GM18861 (cell line): ENCODE data around the gene HOXC9.

Experiments
- ATAC-seq: cut with Tn5 transposase; IDR thresholded peaks from one replicate; pipeline ENCODE4 v1.9.1; 2021; ENCODE audit not compliant: unreplicated experiment

HOXC9 gene

DNA sequence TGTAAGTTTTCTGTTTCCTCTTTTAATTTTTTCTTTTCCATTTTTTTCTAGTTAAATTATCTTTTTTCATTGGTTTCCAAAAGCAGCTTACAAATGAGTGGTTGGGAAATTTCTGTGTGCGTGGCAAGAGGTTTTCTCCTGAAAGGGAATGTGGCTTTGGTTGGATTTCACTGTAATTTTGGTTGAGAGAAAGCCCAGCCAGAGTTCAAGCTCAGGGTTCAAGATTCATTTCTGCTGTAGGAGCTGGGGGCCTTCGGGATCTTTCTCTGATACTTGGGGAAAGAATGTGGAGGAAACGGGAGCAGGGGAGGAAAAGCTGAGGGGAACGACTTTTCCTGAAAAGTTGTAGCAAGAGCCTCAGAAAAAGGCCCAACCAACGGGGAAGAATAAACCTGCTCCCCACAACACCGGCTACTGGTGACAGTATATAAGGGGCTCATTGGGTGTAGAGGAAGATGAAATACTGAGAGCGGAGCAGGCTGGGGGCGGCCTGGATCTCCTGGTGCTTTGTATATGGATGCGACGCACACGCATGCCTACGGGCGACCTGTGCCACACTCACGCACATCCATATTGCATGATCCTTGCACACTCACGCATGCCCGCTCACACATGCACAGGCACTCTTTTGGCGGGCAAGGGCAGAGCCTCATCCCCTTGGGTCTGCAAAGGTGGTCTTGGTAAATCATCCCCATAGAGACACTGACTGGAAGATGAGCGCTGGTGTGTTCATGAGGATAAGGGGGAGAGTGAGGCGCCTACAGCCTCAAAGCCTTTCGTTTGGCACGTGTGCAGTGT, 13.1 kb upstream of the HOXC9 start:
- no peak for ATAC-seq

DNA sequence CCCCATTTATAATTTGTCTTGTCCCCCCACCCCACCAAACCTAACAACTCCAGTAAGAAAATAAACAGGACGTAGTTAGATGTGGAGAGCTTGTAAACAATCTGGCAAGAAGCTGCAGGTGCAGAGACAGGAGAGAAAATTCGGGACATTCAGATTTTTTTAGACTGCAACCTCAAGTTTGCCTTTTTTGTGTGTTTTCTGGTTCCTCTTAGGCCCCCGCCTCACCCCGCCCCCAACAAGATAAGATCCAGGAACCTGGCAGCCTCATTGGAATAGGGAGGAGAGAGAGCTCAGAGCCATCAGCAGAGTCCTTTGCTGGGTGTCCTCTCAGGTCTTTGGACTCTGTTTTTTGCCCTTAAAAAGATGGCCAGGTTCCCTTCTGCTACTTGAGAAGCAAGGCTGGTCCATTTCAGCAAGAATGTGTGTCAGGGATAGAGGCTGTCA, 12.2 kb upstream of the HOXC9 start:
- no peak for ATAC-seq

DNA sequence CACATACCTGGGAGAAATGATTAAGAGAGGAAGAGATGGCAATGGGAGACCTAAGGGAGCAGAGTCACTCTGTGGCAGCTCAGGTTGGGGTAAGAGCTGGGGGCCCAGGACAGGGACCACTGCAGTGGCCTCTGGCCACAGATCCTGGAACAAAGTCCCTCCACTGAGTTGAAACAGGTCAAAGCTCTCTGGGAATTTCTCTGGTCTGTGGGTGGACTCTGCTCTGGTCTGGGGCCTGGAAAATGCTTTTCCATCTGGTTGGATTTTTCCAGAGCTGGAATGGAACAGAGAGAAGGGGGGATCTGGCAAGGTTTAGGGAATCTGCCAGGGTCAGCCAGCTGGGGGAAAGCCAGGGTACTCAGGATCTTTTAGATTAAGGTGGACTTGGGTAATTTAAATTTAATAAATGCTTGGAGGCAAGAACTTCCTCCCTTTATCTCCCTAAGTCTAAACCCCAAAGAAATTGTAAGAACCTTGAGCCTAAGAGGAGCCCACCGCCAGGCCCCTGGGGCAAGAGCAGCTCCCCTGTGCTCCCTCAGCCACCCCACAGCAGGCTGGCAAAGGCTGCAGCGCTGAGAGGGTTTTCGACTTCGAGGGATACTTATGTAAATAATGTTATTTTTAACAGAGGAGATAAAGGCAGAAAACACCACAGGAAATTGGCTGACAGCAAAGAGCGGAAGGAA, 11.3 kb upstream of the HOXC9 start:
- no peak for ATAC-seq

GRCh38 chr12:53989227-53990113, 10.5 kb upstream of the HOXC9 start:
- ATAC-seq, result no peak

DNA sequence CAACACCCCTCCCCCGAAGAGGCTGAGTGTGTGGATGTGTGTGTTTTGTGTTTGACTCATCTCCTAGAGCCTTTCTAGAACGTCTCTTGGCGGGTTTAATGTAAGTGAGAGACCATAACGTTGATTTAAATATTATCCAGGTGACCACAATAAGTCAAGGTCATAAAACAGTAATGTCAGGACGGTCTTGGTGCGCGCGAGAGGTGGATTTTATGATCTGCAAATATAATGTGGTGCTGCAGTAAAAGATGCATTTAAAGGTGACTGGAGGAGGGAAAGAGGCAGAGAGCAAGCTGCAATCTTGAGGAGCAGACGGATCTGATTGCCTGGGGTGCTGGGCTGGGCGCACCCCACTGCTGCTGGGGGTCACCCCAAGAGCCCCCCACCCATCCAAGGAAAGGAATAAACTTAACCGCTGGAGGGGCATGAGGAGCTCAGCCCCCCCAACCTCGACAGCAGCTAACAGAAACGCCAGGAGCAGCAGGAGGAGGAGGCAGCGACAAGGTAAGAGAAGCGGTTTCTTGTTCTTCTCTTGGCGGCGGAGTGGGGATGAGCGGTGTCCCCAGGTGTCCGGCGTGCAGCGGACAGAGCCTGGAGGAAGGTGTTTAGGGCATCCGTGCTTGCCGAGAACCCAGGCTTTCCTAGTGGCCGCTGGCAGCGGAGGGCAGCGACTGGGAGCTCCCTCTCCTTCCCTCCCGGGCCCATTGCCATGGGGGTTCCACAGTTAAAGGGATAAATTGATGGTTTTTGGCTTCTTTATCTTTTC, 9.5 kb upstream of the HOXC9 start:
- ATAC-seq, result no peak

GRCh38 chr12:53991077-53991460, 8.9 kb upstream of the HOXC9 start:
- no peak for ATAC-seq

GRCh38 chr12:53992377-53992889, 7.5 kb upstream of the HOXC9 start:
- ATAC-seq, result no peak

DNA sequence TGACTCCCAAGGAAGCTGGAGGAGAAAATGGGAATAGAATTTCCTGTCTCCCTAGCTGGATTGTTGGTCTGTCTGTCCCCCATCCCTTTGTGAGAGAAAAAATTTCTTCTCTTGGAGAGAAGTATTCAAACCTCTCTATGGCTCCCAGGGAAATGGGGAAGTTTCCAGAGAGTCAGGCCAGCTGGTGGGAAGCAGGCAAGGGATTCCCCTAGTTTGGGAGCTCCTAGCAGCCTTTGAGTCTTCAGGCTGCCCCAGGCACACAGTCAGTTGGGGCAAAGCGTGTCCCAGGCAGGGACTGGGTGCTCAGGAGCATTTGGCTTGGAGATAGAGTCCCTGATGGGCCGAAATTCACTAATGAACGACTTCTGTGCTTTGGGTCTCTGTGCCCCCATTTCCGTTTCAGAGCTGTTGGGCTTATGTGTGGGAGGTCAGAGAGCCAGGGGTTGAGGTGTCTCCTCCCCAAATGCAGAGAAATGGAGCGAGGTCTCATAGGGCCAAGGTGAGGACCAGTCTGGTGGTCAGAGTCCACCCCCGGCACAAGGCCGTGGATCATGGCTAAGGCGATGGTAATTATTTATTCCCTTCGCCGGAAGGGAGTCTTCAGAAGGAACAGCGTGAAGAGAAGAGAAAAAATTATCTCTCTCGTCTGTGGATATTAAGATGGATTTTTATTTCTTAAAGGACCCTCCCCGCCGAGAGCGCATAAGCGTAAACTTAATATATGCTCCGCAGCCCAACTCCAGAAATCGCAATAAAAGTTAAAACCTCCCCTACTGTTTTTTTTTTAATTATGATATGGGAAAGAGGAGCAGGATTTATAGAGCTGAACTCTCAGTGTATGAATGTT, 6.6 kb upstream of the HOXC9 start:
- no peak for ATAC-seq

GRCh38 chr12:53994009-53994263, 6.0 kb upstream of the HOXC9 start:
- ATAC-seq, result no peak

- no peak for ATAC-seq
Observed at GRCh38 chr12:53994264-53995001, 5.5 kb upstream of the HOXC9 start.

GRCh38 chr12:53995002-53995377, 5.0 kb upstream of the HOXC9 start:
- ATAC-seq, result no peak

DNA sequence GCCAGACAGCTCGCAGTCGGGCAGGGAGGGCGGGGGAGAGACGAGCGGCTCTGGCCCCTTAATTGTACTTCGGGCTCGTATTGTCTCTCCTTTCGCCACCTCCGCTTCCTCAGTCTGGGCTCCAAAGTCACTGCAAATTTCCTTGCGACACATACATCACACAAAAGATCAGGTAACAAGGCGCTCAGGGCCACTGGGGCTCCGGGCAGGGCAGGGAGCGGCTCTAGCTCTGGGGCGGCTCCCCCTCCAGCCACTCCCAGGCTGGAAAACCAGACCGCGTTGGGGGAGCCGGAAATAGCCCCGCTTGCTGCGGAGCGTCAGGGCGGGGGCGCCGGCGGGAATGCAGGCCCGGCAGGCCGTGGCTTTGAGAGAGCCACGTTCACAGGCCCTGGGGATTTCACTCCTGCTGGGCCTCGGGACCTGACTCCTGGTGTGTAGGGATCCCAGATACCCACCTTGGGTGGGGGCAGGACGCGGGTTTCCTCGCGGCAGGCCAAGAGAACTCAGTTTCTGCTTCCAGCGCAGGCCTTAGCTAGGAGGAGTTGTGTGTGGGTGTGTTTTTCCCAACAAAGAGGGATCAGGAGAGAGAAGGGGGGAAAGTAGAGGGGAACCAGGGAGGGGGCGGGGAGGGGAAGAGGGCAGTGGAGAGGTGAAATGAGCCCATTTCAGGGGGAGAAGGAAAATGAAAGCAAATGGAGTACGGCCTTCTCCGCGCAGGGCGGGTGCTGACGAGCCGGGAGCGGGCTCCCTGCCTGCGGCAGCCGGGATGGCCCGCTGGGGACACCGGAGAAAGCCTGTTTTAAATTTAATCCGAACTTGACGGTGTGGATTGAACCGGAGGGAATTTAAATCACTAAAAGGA, 4.4 kb upstream of the HOXC9 start:
- ATAC-seq, result no peak

DNA sequence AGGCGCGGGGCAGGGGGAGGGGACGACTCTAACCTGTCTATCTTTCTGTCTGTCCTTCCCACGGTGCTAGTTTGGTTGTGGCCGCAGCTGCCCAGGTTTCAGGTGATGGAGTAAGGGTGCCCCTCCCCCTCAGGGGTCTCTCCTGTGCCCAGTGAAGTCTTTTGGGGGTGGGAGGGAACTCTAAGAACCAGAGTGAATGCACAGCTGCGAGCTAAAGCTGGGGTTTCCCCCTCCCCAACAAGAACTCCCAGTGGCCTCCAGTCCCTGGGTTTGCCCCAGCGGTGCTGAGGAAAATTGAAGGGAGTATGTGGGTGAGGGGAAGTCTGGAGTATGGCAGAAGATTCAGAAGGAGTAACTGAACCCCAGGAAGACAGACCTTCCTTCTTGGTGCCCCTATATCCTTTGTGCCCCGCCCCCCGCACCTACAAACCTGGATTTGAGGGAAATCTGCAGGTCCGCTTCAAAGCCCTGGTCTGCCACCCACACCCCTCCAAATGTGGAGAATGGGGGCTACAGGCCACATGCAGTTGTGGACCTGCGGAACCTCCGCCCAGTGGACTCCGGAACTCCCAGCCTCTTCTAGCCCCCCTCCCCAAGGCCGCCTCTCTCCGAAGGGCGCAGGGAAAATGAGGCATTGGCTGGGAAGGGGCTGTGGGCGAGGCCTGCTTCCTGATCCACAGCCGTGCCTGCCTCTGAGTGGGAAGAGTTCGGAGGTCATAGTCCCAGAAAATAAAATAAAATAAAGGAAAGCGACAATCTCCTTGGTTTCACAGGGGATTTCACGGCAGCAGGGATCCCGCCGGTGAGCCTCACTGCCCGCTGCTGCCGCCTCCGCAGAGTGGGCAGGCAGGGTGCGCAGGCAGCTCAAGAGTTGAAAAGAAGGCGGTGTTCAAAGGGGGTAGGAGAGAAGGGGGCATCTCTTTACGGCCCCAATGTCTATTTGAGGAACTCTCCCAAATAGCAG, 3.4 kb upstream of the HOXC9 start:
- ATAC-seq, result no peak

DNA sequence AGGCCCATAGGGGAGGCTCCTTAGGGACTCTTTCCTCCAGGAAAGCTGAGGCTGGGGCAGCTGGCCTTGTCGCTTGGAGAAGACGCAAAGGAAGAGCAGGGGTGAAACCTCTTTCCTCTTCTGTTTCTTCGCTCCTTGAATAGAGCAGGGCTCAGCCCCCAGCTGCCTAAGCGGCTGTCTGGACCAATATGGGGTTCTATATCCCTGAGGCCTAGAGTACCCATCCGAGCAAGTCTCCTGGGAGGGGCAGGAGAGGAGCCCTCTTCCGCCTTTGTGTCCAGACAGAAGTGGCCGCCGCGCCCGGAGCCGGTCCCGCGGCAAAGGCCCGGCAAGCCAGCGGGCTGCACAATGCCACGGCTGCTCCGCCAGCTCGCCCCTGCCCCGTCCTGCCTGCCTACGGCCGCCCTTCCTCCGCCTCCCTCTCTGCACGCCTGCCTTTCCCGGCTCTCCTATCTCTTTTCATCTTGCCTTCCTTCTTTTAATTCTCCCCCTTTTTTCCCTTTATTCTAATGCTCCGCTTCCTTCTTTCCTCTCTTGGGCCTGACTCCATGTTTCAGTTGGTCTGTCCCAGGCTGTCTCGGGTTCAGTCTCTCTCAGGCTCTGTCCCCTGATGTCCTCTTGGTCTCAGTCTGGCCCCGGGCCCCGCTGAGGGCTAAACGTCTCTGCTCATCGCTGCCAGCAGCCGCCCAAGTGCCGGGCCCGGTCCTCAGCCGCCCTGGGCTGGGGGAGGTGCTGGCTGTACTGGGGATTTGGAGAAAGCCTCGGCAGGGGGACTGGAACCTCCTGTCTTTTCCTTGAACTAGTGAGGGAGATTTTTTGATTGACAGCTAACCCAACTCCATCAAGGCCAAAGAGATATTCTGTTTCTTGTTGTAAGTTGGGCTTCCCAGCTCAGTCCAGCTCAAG, 2.5 kb upstream of the HOXC9 start:
- no peak for ATAC-seq

- ATAC-seq, result no peak
Observed at GRCh38 chr12:53998110-53998899, 1.7 kb upstream of the HOXC9 start.

DNA sequence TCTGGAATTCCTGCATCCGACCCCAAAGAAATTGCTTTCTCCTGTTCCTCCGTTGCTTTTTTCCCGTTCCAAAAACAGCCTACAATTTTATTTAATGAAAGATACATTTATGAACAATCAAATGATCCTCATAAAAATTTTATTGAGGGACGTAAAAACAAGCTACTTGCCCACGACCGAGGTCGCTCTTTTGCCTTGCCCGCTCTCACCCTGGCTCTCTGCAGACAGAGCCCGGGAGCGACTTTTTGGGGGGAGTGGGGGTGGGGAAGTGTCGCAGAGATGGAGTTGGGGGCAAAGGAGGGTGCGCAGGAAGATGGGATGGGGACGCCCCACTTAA, 1.1 kb upstream of the HOXC9 start:
- ATAC-seq, result no peak
